NCI-H2171 (cell line): ENCODE data around the gene ACVR1.
"Not testable (repeated sequence)": the region's sequence is repeated elsewhere in the genome, so short reads cannot be mapped to it uniquely, and the experiment has no call there.

ENCODE experiments used
- DNase-seq: peaks from one replicate; lab custom pipeline; 2025; lab: John Stamatoyannopoulos, UW

The ACVR1 gene

GRCh38 chr2:157893611-157894010, 17.5 kb upstream of the ACVR1 start:
- DNase-seq, result no peak

- no peak for DNase-seq
Measured at GRCh38 chr2:157891643-157892041, 15.5 kb upstream of the ACVR1 start.

GRCh38 chr2:157890969-157891642, 15.0 kb upstream of the ACVR1 start:
- peak; percentile 50 for DNase-seq

GRCh38 chr2:157887946-157888345, 11.8 kb upstream of the ACVR1 start:
- no peak for DNase-seq

GRCh38 chr2:157884533-157884932, 8.4 kb upstream of the ACVR1 start:
- not testable (repeated sequence) for DNase-seq

- DNase-seq, result no peak
Measured at GRCh38 chr2:157880927-157881326, 4.8 kb upstream of the ACVR1 start.

GRCh38 chr2:157877761-157878400, 1.8 kb upstream of the ACVR1 start:
- DNase-seq, result no peak

- DNase-seq, result no peak
Measured at GRCh38 chr2:157876786-157877138, 632 bp upstream of the ACVR1 start.

- no peak for DNase-seq
Measured at GRCh38 chr2:157875641-157876065, 477 bp downstream of the ACVR1 start.

- DNase-seq, result peak; percentile 22
Measured at GRCh38 chr2:157874997-157875640, 1.0 kb downstream of the ACVR1 start.

GRCh38 chr2:157874348-157874747, 1.8 kb downstream of the ACVR1 start:
- no peak for DNase-seq

GRCh38 chr2:157872791-157873190, 3.3 kb downstream of the ACVR1 start:
- no peak for DNase-seq

GRCh38 chr2:157871415-157871814, 4.7 kb downstream of the ACVR1 start:
- DNase-seq, result no peak

- DNase-seq, result no peak
Measured at GRCh38 chr2:157868993-157869392, 7.1 kb downstream of the ACVR1 start.

- DNase-seq, result no peak
Measured at GRCh38 chr2:157867703-157868102, 8.4 kb downstream of the ACVR1 start.

GRCh38 chr2:157866666-157867642, 9.2 kb downstream of the ACVR1 start:
- no peak for DNase-seq

GRCh38 chr2:157866202-157866601, 9.9 kb downstream of the ACVR1 start:
- no peak for DNase-seq

- no peak for DNase-seq
Measured at GRCh38 chr2:157864857-157865430, 11.2 kb downstream of the ACVR1 start.

GRCh38 chr2:157858846-157859245, 17.3 kb downstream of the ACVR1 start:
- no peak for DNase-seq

- no peak for DNase-seq
Measured at GRCh38 chr2:157857881-157858280, 18.2 kb downstream of the ACVR1 start.

- DNase-seq, result no peak
Measured at GRCh38 chr2:157856187-157856515, 20.0 kb downstream of the ACVR1 start.

GRCh38 chr2:157853820-157854219, 22.3 kb downstream of the ACVR1 start:
- DNase-seq, result no peak
